NCI-H1694 (cell line): ENCODE data around the gene NINL.

Experiments used
- DNase-seq: peaks from one replicate; lab custom pipeline; 2025; lab: John Stamatoyannopoulos, UW

The NINL gene

DNA sequence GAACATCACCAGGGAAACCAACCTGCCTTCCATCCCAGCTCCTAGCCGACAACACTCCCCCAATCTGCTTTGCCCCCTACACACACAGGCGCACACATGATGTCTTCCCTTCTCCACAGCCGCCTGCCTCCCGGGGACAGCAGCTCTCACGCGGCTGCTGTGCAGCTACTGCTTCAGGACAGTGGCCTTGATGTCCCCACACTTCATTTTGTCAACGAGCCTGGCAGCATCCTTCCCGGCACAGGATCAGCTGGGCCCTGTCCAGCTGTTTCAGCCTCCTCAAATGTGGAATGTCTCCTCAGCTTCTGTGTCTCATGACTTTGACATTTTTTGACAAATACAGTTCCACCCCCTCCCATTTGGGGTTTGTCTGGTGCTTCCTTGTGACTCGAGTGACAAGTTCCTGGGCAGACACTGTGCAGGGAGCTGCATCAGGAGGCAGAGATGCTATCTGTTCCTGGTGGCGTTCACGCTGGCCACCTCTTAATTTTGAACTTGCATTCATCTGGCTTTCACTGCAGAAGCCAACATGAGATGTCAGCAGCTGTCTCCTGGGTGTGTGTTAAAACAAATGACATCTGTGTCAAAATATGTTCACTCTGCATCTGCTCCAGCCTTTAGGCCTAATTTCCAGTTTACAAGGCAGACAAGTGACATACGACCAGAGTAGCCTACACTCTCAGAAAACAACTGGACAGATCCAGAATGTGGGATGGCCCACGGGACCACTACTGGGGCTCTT is 120.7 kb downstream of the NINL start:
- DNase-seq, result peak; percentile 44

GRCh38 chr20:25461786-25462545 is 123.4 kb downstream of the NINL start:
- DNase-seq, result no peak

GRCh38 chr20:25461281-25461650 is 124.1 kb downstream of the NINL start:
- DNase-seq, result no peak

DNA sequence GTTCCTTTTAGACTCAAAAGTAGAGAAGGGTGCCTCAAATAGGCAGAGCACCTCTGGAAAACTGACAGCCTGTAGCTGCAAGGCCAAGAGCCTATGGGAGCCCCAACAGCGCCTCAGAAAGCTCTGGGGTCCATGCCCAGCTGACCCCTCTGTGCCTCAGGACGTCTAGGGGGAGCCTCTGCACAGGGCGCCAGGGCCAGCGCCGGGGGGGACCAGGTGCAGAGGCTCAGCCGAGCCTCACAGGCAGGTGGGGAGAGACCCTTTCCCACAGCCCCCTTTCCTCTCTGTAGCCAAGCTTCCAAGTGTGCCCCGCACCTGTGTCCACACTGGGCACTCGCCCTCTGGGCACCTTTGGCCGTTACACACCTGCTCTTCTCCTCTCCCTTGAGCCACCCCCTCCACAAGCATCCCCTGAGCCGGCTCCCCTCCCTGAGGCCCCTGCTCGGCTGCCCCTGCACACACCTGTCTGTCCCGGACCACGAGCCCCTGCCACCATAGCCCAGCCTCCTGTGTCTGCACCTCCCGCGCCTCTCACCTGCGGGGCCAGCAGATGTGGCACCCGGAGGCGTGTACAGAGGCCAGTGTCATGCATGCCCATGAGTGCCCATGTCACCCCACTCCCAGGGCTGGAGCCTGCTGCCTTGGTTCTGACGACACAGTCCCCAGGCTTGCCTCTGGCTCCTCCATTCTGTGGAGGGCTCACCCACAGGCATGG is 124.6 kb downstream of the NINL start:
- DNase-seq, result no peak

DNA sequence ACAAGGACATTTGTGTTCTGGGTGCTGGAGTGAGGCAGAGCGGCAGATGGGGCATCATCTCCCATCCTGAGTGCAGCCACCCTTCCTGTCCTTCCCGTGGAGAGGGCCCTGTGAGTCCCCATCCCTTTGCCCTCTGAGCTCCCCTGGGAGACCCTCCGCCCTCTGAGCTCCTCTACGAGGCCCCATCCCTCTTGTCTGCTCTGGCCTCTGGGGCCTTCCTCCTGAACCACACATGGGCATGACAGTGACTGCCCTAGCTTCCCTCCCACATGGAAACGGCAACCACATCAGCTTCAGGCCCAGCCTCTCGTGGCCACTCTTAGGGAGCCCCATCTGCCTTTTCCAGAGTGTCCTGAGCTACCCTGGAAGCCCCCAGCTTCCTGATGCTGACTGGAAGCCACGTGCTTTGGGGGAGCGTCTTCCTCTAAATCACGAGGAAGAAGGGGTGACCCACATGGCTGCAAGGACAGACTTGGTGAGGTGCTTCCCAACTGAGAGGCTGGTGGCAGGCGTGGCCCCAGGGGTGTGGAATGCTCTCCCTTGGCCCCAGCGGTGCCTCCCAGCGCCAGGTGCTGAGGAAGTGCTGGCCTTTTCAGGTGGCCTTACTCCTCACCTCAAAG is 125.3 kb downstream of the NINL start:
- no peak for DNase-seq

DNA sequence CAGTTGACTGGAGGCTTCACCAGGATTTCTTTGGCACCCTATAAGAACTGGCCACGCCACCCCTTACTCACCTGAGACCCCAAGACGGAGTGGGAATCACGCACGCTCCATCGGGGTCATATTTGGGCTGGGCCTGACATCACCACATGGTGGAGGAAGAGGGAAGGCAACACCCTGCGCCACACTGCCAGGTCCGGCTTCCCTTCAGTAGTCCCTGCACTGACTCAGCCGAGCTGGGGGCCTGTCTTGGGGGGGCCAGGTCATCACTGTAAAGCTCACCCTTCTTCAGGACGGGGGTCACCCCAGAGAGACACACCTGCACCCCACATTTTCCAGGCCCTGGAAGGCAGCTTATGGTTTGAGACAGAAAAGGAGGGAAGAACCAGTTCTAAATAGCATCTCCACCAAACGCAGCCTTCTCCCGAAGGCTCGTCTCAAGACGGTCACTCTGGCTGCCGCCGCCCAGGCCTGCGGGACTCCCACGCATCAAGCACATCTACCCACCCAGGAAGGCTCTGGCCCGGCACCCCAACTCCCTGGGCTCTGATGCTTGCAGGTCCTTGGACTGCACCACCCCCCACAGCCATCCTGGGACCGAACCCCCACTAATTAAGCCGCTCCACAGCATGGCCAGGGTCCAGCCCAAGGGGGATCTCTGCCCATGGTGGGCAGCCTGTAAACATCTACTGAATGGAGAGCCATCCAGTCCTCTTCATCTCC is 126.1 kb downstream of the NINL start:
- no peak for DNase-seq

- DNase-seq, result no peak
Observed at GRCh38 chr20:25457886-25458680, 127.2 kb downstream of the NINL start.

- no peak for DNase-seq
Observed at GRCh38 chr20:25454153-25454900, 131.0 kb downstream of the NINL start.

DNA sequence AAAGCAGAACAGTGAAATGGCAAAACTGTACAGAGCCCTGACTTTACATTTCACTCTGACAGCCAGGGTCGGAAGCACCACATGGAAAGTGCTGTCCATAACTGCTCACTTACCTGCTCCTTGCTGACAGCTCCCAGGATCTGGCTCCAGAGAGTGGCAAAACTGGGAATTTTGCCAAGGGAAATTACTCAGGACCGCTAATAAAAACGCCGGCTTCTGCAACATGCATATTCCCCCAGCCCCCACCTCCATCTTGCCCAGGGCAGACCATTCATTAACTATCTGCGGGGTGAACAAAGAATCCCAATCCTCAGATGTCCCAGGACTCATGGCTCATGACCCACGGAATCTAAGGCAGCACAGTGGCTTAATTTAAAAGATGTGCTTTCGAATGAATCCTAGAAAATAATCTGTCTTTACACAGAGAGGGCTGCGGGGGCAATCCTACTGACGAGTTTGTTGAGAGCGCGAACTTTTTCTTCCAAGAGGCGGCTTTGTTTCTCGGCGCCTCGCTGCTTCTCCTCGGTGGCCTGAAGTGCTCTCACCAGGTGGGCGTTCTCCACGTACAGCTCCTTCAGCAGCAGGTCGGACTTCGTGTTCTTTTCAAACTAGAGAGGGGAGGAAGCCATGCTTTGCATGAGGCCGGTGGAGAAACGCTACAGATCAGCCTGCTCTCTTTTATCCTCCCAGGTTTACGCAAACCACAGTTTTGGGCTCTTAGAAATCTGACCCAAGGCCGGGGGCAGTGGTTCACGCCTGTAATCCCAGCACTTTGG is 132.1 kb downstream of the NINL start:
- no peak for DNase-seq

DNA sequence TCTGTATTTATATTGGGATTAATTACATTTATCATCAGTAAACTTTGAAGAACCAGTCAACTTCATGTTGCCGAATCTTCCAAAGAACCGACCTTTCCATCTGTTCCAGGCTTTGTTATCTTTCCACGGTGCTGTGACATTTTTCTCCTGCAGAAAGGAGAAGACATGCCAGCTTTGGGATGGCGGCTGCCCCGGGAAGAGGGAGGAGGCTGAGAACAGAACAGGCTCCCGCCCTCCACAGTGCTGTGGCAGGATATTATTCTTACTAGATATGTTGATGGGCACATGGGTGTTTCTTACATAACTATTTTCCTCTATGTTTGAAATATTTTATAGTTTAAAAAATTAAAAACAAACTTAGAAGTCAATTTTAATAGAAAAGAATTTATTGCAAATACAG is 133.0 kb downstream of the NINL start:
- DNase-seq, result no peak

DNA sequence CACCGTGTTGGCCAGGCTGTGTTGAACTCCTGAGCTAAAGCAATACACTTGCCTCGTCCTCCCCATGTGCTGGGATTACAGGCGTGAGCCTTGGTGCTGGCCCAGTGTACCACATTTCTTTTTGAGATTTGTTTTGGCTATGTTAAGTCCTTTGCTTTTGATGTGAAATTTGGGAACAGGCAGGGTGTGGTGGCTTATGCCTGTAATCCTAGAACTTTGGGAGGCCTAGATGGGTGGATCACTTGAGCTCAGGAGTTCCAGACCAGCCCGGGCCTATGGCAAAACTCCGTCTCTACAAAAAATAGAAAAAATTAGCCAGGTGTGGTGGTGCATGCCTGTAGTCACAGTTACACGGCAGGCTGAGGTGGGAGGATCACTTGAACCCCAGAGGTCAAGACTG is 137.7 kb downstream of the NINL start:
- no peak for DNase-seq

DNA sequence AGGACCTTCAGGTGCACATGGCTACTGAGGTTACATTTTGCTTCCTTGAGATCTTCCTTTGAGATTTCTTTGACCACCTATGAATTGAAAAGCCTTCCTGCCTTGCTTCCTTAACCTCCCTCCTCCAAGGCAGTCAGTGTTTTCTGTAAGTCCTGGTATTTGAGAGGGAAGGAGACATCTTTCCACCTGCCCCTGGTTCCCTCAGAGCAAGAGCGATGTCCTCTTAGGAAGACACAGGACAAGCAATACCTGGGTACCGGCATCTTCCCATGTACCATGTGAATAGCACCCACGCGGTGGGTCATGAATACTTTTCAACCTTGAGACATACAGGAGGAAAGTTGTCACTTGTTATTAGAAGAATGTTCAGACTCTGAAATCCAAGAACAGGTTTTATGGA is 140.8 kb downstream of the NINL start:
- DNase-seq, result no peak

- no peak for DNase-seq
Observed at GRCh38 chr20:25439328-25439727, 146.0 kb downstream of the NINL start.

GRCh38 chr20:25437153-25437581 is 148.2 kb downstream of the NINL start:
- no peak for DNase-seq

DNA sequence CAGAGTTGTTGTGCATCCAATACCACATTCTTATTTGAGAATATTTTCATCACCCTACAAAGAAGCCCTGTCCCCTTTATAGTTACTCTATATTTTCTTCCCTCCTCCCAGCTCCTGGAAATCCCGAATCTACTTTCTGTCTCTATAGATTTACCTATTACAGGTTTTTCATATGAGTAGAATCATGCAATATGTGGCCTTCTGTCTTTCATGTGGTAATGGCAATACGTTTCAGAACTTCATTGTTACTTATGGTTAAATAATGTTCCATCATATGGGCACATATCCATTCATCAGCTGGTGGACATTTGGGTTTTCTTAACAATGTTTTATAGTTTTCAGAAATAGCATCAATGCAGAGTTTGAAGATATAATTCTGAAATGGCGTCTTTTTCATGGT is 160.8 kb downstream of the NINL start:
- DNase-seq, result no peak

GRCh38 chr20:25422032-25422431 is 163.3 kb downstream of the NINL start:
- no peak for DNase-seq

DNA sequence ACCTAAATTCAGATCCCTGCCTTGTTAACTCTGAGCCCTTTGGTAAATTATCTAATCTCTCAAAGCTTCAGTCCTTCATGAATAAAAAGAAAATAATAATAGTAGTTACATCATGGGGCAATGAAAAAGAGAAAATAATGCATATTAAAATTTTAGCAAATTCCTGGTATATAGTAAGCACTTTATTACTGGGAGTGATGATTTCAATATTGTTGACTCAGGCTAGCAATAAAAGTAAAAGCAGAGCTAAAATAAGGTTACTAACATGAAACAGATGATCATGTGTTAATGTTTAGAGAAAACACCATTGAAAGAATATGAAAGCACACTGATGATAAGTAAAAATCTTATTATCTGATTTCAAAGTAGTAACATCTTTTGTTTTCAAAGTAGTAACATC is 164.2 kb downstream of the NINL start:
- no peak for DNase-seq

- DNase-seq, result no peak
Observed at GRCh38 chr20:25418776-25419175, 166.6 kb downstream of the NINL start.

DNA sequence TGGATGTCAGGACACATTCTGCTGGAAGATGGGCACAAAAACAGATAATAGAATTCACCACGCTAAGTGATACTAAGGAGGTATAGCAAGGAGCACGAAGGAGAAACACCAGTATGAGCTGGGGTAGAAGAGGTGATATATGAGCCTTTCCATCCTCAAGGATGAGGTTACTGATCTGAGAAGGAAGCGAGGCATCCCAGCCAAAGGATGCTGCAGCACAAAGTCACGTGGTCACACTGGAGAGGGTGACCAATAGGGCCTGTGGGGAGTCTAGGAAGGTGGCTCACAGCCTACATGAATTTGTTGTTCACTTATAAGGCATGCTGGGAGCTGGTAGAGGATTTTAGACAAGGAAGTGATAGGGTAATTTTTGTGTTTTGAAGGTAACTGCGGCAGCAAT is 176.4 kb downstream of the NINL start:
- no peak for DNase-seq

- no peak for DNase-seq
Observed at GRCh38 chr20:25408170-25408547, 177.2 kb downstream of the NINL start.
